GM21447 (cell line): ENCODE results near the gene HELZ.

Source experiments
- ATAC-seq: cut with Tn5 transposase; IDR thresholded peaks from one replicate; pipeline ENCODE4 v1.9.1; 2021; ENCODE audit not compliant: unreplicated experiment

The HELZ gene

GRCh38 chr17:67035131-67036083 lies 209.6 kb downstream of the HELZ start:
- peak; percentile 93 for ATAC-seq

GRCh38 chr17:67033613-67034012 lies 211.4 kb downstream of the HELZ start:
- no peak for ATAC-seq

GRCh38 chr17:67032985-67033384 lies 212.0 kb downstream of the HELZ start:
- no peak for ATAC-seq

- ATAC-seq: no peak
These were observed 212.6 kb downstream of the HELZ start for GRCh38 chr17:67032382-67032781.

- no peak for ATAC-seq
These were observed 214.4 kb downstream of the HELZ start for GRCh38 chr17:67030641-67031040.

- no peak for ATAC-seq
These were observed 217.9 kb downstream of the HELZ start for GRCh38 chr17:67027031-67027628.

GRCh38 chr17:67026341-67026740 lies 218.7 kb downstream of the HELZ start:
- ATAC-seq: no peak

- ATAC-seq: no peak
These were observed 219.7 kb downstream of the HELZ start for GRCh38 chr17:67025216-67025792.

GRCh38 chr17:67024736-67025135 lies 220.3 kb downstream of the HELZ start:
- ATAC-seq: no peak

- ATAC-seq: no peak
These were observed 222.6 kb downstream of the HELZ start for GRCh38 chr17:67022451-67022810.

- ATAC-seq: no peak
These were observed 223.1 kb downstream of the HELZ start for GRCh38 chr17:67021743-67022450.

GRCh38 chr17:67021196-67021595 lies 223.8 kb downstream of the HELZ start:
- ATAC-seq: no peak
